Neural progenitor cell (in vitro differentiated cells): ENCODE results near the gene MINDY1.

Experiments
- EZH2 ChIP-seq: fragments of 200-600 bp; sonication (generic); IDR thresholded peaks from 2 replicates; pipeline ENCODE4 v1.6.1; 2017; ENCODE audit warnings: antibody characterized with exemption, mild to moderate bottlenecking, moderate library complexity
- TF ChIP-seq, protein P1 (sequence below): fragments of 200-600 bp; sonication (generic); IDR thresholded peaks from 2 replicates; pipeline ENCODE4 v1.5.1; 2017; ENCODE audit warnings: antibody characterized with exemption, mild to moderate bottlenecking

DNA sequence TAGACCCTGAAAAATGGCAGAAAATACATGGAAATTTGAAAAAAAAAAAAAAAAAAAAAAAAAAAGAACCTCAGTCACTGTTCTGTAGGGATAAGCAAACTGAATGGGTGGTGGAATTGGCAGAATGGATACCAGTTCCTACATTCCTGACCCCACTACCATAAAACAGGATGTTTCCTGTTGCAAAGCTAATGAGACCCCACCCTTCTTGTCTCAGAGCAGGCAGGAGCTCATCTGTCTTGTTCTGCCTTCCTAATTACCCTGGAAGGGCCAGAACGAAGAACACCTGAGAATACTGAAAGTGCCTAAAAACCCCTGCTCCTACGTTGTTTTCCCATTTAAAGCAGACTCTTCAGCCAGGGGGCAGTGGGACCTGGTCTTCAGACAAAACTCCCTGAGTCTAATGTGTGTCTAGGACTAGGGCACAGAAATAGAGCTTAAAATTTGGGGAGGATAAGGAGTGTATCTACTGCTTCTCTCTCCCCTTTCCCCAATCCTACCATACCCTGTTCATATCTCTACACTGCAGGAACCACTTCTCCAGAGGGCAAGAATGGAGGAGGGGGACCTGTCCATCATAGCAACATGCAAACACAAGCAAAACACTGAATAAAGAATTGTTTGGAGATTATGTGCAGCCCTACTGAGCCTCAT lies 44.8 kb upstream of the MINDY1 start:
- TF ChIP-seq, protein P1, sequence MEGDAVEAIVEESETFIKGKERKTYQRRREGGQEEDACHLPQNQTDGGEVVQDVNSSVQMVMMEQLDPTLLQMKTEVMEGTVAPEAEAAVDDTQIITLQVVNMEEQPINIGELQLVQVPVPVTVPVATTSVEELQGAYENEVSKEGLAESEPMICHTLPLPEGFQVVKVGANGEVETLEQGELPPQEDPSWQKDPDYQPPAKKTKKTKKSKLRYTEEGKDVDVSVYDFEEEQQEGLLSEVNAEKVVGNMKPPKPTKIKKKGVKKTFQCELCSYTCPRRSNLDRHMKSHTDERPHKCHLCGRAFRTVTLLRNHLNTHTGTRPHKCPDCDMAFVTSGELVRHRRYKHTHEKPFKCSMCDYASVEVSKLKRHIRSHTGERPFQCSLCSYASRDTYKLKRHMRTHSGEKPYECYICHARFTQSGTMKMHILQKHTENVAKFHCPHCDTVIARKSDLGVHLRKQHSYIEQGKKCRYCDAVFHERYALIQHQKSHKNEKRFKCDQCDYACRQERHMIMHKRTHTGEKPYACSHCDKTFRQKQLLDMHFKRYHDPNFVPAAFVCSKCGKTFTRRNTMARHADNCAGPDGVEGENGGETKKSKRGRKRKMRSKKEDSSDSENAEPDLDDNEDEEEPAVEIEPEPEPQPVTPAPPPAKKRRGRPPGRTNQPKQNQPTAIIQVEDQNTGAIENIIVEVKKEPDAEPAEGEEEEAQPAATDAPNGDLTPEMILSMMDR: no peak
- TF ChIP-seq EZH2: no peak
